H1 (cell line): ENCODE data around the gene DLG1. TPM values are rescaled to one million over a fixed set of nuclear protein-coding genes. Genes with fewer than 3 reads are reported as not detected.
A peak's percentile ranks its signal among the peaks of the same experiment; 100 is the strongest.

Experiments used
- CTCF ChIA-PET: fragments of 300-600 bp; sonication (Branson Sonifier 250); formaldehyde crosslinking; loops from one replicate; lab custom pipeline; 2021; ENCODE audit not compliant: partially characterized antibody; lab: Charles Lee
- POLR2A ChIA-PET: fragments of 300-600 bp; sonication (Branson Sonifier 250); formaldehyde crosslinking; loops from one replicate; lab custom pipeline; 2021; ENCODE audit warnings: inconsistent platforms; ENCODE audit not compliant: partially characterized antibody; lab: Charles Lee
- DNase-seq, 2 experiments: peaks; one replicate each; pipeline versions ENCODE4 v3.0.0 to v3.0.0-alpha.2; 2010 to 2022; ENCODE audit warnings: low spot score in 2 of 2, low read depth in 1 of 2, mixed read lengths in 1 of 2
- FAIRE-seq: peaks from 2 replicates; lab custom pipeline; 2011; peaks lifted over from hg19 to GRCh38; lab: Jason Lieb, UNC
- H2AFZ ChIP-seq: 2 replicates; pipeline ENCODE4 v1.8.1; 2012; ENCODE audit warnings: low read length, inconsistent platforms
- H2AK5ac ChIP-seq: 2 replicates; pipeline ENCODE4 v1.6.1; 2013; ENCODE audit warnings: low read depth, low read length
- H2BK120ac ChIP-seq: replicated peaks from 2 replicates; pipeline ENCODE3; 2013; ENCODE audit warnings: low read depth, low read length, inconsistent platforms
- H2BK12ac ChIP-seq: 2 replicates; pipeline ENCODE4 v1.6.1; 2013; ENCODE audit warnings: low read depth, low read length
- H2BK15ac ChIP-seq: 2 replicates; pipeline ENCODE4 v1.6.1; 2013; ENCODE audit warnings: low read length
- H2BK20ac ChIP-seq: 2 replicates; pipeline ENCODE4 v1.6.1; 2013; ENCODE audit warnings: low read length
- H2BK5ac ChIP-seq: 2 replicates; pipeline ENCODE4 v1.6.1; 2013; ENCODE audit warnings: low read depth, low read length
- H3K14ac ChIP-seq: 2 replicates; pipeline ENCODE4 v1.6.1; 2013; ENCODE audit warnings: inconsistent platforms; ENCODE audit not compliant: insufficient read length
- H3K18ac ChIP-seq: 2 replicates; pipeline ENCODE4 v1.6.1; 2013; ENCODE audit warnings: low read length; ENCODE audit errors: extremely low read depth
- H3K23ac ChIP-seq: 2 replicates; pipeline ENCODE4 v1.6.1; 2013; ENCODE audit warnings: inconsistent platforms; ENCODE audit not compliant: insufficient read length
- H3K23me2 ChIP-seq: 2 replicates; pipeline ENCODE4 v1.6.1; 2013; ENCODE audit warnings: low read depth, low read length
- H3K27ac ChIP-seq: 2 replicates; pipeline ENCODE4 v1.6.1; 2011; ENCODE audit warnings: low read depth, low read length, inconsistent platforms
- H3K27me3 ChIP-seq, 4 experiments: replicated peaks in 1 of 4; 1 replicate in 1 of 4; 2 replicates in 3 of 4; pipeline versions ENCODE4 v1.6.1 to v1.8.1; 2011 to 2013; ENCODE audit warnings: low read length in 3 of 4, mild to moderate bottlenecking in 3 of 4, inconsistent platforms in 2 of 4, mixed read lengths in 2 of 4, moderate library complexity in 1 of 4; ENCODE audit not compliant: control insufficient read depth in 3 of 4, insufficient read depth in 3 of 4; ENCODE audit errors: extremely low read depth in 1 of 4
- H3K36me3 ChIP-seq, 4 experiments: 2 replicates each; pipeline versions ENCODE4 v1.6.1 to v1.8.1; 2011 to 2013; ENCODE audit warnings: mild to moderate bottlenecking in 4 of 4, low read length in 3 of 4, moderate library complexity in 2 of 4, control low read depth in 1 of 4, inconsistent platforms in 1 of 4; ENCODE audit not compliant: insufficient read depth in 4 of 4, control insufficient read depth in 2 of 4
- H3K4ac ChIP-seq: replicated peaks from 2 replicates; pipeline ENCODE3; 2013; ENCODE audit warnings: low read length, low read depth, mixed read lengths, inconsistent platforms; ENCODE audit not compliant: insufficient read length
- H3K4me1 ChIP-seq, 4 experiments: replicated peaks in 1 of 4; 1 replicate in 1 of 4; 2 replicates in 3 of 4; pipeline versions ENCODE4 v1.6.1 to v1.8.1; 2011 to 2013; ENCODE audit warnings: low read length in 3 of 4, inconsistent platforms in 2 of 4, mixed read lengths in 1 of 4; ENCODE audit not compliant: insufficient read depth in 4 of 4, control insufficient read depth in 3 of 4
- H3K4me2 ChIP-seq, 2 experiments: 2 replicates each; pipeline versions ENCODE4 v1.6.1 to v1.8.1; 2011 to 2013; ENCODE audit warnings: low read depth in 2 of 2, low read length in 2 of 2, control low read depth in 1 of 2, inconsistent platforms in 1 of 2, mild to moderate bottlenecking in 1 of 2; ENCODE audit not compliant: insufficient read depth in 1 of 2
- H3K4me3 ChIP-seq, 4 experiments: fragments of 200-600, 300-600 bp in 1 of 4; sonication (generic), shearing (Covaris generic), sonication (Bioruptor Twin) in 1 of 4; 2 replicates each; pipeline versions ENCODE4 v1.5.1 to v1.8.1; 2011 to 2016; ENCODE audit warnings: low read length in 4 of 4, low read depth in 3 of 4, control low read depth in 2 of 4, inconsistent platforms in 2 of 4, mild to moderate bottlenecking in 2 of 4, mixed read lengths in 1 of 4, moderate library complexity in 1 of 4; ENCODE audit not compliant: insufficient read depth in 2 of 4; ENCODE audit errors: extremely low read depth in 1 of 4
- H3K56ac ChIP-seq: replicated peaks from 2 replicates; pipeline ENCODE3; 2013; ENCODE audit warnings: low read depth, mild to moderate bottlenecking, mixed read lengths, low read length, inconsistent platforms; ENCODE audit not compliant: insufficient read length
- H3K79me1 ChIP-seq: 2 replicates; pipeline ENCODE4 v1.6.1; 2013; ENCODE audit warnings: low read depth, low read length, control low read depth
- H3K79me2 ChIP-seq, 2 experiments: 2 replicates each; pipeline versions ENCODE4 v1.6.1 to v1.8.1; 2012 to 2013; ENCODE audit warnings: low read length in 2 of 2, mild to moderate bottlenecking in 2 of 2, inconsistent platforms in 1 of 2; ENCODE audit not compliant: insufficient read depth in 2 of 2, control insufficient read depth in 1 of 2
- H3K9ac ChIP-seq, 4 experiments: replicated peaks in 1 of 4; 1 replicate in 1 of 4; 2 replicates in 3 of 4; pipeline versions ENCODE4 v1.6.1 to v1.8.1; 2011 to 2013; ENCODE audit warnings: low read depth in 3 of 4, low read length in 3 of 4, control low read depth in 2 of 4, mild to moderate bottlenecking in 2 of 4, moderate library complexity in 2 of 4, inconsistent platforms in 1 of 4; ENCODE audit errors: extremely low read depth in 1 of 4
- H3K9me3 ChIP-seq, 2 experiments: 2 replicates each; pipeline versions ENCODE4 v1.6.1 to v1.8.1; 2012 to 2013; ENCODE audit warnings: mild to moderate bottlenecking in 2 of 2, moderate library complexity in 2 of 2, control low read depth in 1 of 2, inconsistent platforms in 1 of 2, low read depth in 1 of 2, low read length in 1 of 2, mixed read lengths in 1 of 2; ENCODE audit not compliant: insufficient read depth in 2 of 2
- H4K20me1 ChIP-seq, 2 experiments: replicated peaks in 1 of 2; 2 replicates each; pipeline versions ENCODE3 to v1.8.1; 2011 to 2013; ENCODE audit warnings: inconsistent platforms in 2 of 2, low read length in 2 of 2, mild to moderate bottlenecking in 1 of 2; ENCODE audit not compliant: insufficient read depth in 2 of 2, control insufficient read depth in 1 of 2
- H4K5ac ChIP-seq: 2 replicates; pipeline ENCODE4 v1.6.1; 2013; ENCODE audit warnings: low read length, low read depth, mixed read lengths, inconsistent platforms; ENCODE audit not compliant: insufficient read length
- H4K8ac ChIP-seq: 2 replicates; pipeline ENCODE4 v1.8.0; 2013; ENCODE audit warnings: mild to moderate bottlenecking, moderate library complexity, low read length, inconsistent platforms; ENCODE audit not compliant: insufficient read depth; ENCODE audit errors: extremely low read depth
- H4K91ac ChIP-seq: replicated peaks from 2 replicates; pipeline ENCODE3; 2013; ENCODE audit warnings: low read length, mixed read lengths, inconsistent platforms; ENCODE audit not compliant: insufficient read length
- ATF3 ChIP-seq: IDR thresholded peaks from 2 replicates; pipeline ENCODE4 v1.6.1; 2011; ENCODE audit warnings: low read depth, mild to moderate bottlenecking, low read length; ENCODE audit not compliant: insufficient read depth
- BCL11A ChIP-seq, 2 experiments: IDR thresholded peaks; one replicate each; pipeline ENCODE4 v1.6.1; 2011; ENCODE audit warnings: low read depth in 2 of 2, low read length in 2 of 2, mild to moderate bottlenecking in 2 of 2
- NANOG ChIP-seq: IDR thresholded peaks from 2 replicates; pipeline ENCODE4 v1.6.1; 2011; ENCODE audit warnings: low read length, low read depth, mild to moderate bottlenecking, inconsistent platforms; ENCODE audit not compliant: insufficient read depth, poor library complexity, severe bottlenecking
- NRF1 ChIP-seq: IDR thresholded peaks from 2 replicates; pipeline ENCODE4 v1.6.1; 2011; ENCODE audit warnings: mild to moderate bottlenecking, low read depth, low read length, improper control_type of control experiment
- RBBP5 ChIP-seq: IDR thresholded peaks from 2 replicates; pipeline ENCODE4 v1.7.1; 2012; ENCODE audit warnings: low read depth, mild to moderate bottlenecking, inconsistent platforms, low read length, moderate library complexity, borderline replicate concordance
- SUZ12 ChIP-seq: fragments of 200-600 bp; sonication (generic); IDR thresholded peaks from 2 replicates; pipeline ENCODE4 v1.6.1; 2012; ENCODE audit warnings: mild to moderate bottlenecking, inconsistent platforms, low read length, moderate library complexity, mixed read lengths
- TAF1 ChIP-seq: IDR thresholded peaks from 2 replicates; pipeline ENCODE4 v1.6.1; 2011; ENCODE audit warnings: mild to moderate bottlenecking, low read depth, low read length
- USF2 ChIP-seq: IDR thresholded peaks from 2 replicates; pipeline ENCODE4 v1.6.1; 2011; ENCODE audit warnings: low read length, improper control_type of control experiment
- WGBS, 2 experiments: shearing (Covaris generic) in 1 of 2; methylation state at CpG; one replicate each; pipeline versions ENCODE4 v1.1.6 to v1.1.7; 2013 to 2015; ENCODE audit warnings: low lambda C conversion rate in 2 of 2, mixed read lengths in 2 of 2, inconsistent platforms in 1 of 2, low coverage in 1 of 2, missing lambda C conversion rate in 1 of 2; ENCODE audit not compliant: insufficient replicate concordance in 2 of 2, insufficient coverage in 1 of 2, insufficient read length in 1 of 2; ENCODE audit errors: extremely low coverage in 1 of 2, missing lambda C conversion rate in 1 of 2; 5-methylcytosine and 5-hydroxymethylcytosine counted together
- polyA plus RNA-seq, 7 experiments: library from polyadenylated mRNA; depleted of rRNA in 3 of 7; stranded (reverse) in 5 of 7; unstranded in 2 of 7; fragments of >200 nt in 5 of 7; fragments of 200-250 nt in 2 of 7; gene quantifications; 1 replicate in 5 of 7; 2 replicates in 1 of 7; 4 replicates in 1 of 7; pipeline versions ENCODE4 v1.2.1 to v1.2.3, GENCODE V29; 2011 to 2013; ENCODE audit warnings: missing spikeins in 2 of 7, mixed read lengths in 2 of 7
- total RNA-seq: library from RNA; stranded (reverse); fragmentation: NEBNext Ultra II Directional; extraction: Animal tissue kit (Norgen Biotek cat#: 25700); gene quantifications from 2 replicates; pipeline ENCODE4 v1.2.1, GENCODE V29; 2021

DLG1 gene
- total and polyA plus RNA-seq, 2 of the 8 experiments (the other 6 are each of a cell fraction or from before 2014, with no cell fraction given), result 13.4 to 78.8 TPM

GRCh38 chr3:197144188-197144587 lies 154.2 kb downstream of the DLG1 start:
- no peak overlapping the region for H3K4me3 ChIP-seq
- no peaks in the 10 kb centered on the region; the same call in 1 of the 2 replicates for H3K79me1 ChIP-seq
- H4K91ac ChIP-seq, result no peak overlapping the region
- peaks cover 0 to 3% of the 10 kb centered on the region in 2 experiments; a peak in 2 of 4 replicates for H3K79me2 ChIP-seq
- H2BK12ac ChIP-seq, result no peak overlapping the region
- H3K4ac ChIP-seq, result no peak overlapping the region
- no peak overlapping the region for H3K4me2 ChIP-seq
- H4K8ac ChIP-seq, result no peak overlapping the region
- POLR2A ChIA-PET, result interaction anchor here (0.6 kb wide), 2 partner anchors 151 to 529 kb away, joined by 3 to 4 read pairs; no protein-coding TSS in a partner anchor
- peaks cover 0 to 6% (median 2%) of the 10 kb centered on the region in 4 experiments; a peak in 4 of 8 replicates for H3K36me3 ChIP-seq
- DNase-seq (no peak), FAIRE-seq (no peak)
- CTCF ChIA-PET, result no interaction called here
- no peak overlapping the region for H4K5ac ChIP-seq
- H3K9ac ChIP-seq, result no peak overlapping the region
- no peak overlapping the region for H3K18ac ChIP-seq
- H2BK5ac ChIP-seq, result no peak overlapping the region
- no peak overlapping the region for H3K27ac ChIP-seq
- H2AK5ac ChIP-seq, result no peak overlapping the region
- no peaks in the 10 kb centered on the region for H4K20me1 ChIP-seq
- no peak for TF ChIP-seq TAF1
- no peak for TF ChIP-seq SUZ12
- TF ChIP-seq NANOG, result no peak
- no peak for TF ChIP-seq NRF1
- TF ChIP-seq RBBP5, result no peak
- TF ChIP-seq USF2, result no peak
- TF ChIP-seq BCL11A (IDR thresholded peaks at IDR 0.05; ENCODE audit: low read depth in 2 of 2, low read length in 2 of 2), result no peak
- no peak for TF ChIP-seq ATF3
- TF ChIP-seq, all 59 proteins: peak for 0
- Histone ChIP-seq H2BK20ac (no peak overlapping the region), H3K9me3 (no peaks in the 10 kb centered on the region), H3K56ac (no peak overlapping the region), H2AFZ (no peak overlapping the region), H2BK15ac (no peak overlapping the region), H3K27me3 (no peaks in the 10 kb centered on the region), H3K23me2 (no peaks in the 10 kb centered on the region), H3K14ac (peak overlapping the region; percentile 48), H3K4me1 (no peaks in the 10 kb centered on the region), H2BK120ac (no peak overlapping the region), H3K23ac (no peak overlapping the region)
- WGBS, 2 experiments, result 85% methylated on average over 1 of the region's 1 CpG; no CpG with 5 or more reads in 1 of the 2 experiments
